HG03066 (cell line): ENCODE data around the gene ZFAND3.
"Not testable (repeated sequence)": the region's sequence is repeated elsewhere in the genome, so short reads cannot be mapped to it uniquely, and the experiment has no call there.

ENCODE experiments used
- ATAC-seq: cut with Tn5 transposase; IDR thresholded peaks from one replicate; pipeline ENCODE4 v1.9.1; 2021; ENCODE audit warnings: low read depth; ENCODE audit not compliant: unreplicated experiment

Gene ZFAND3

DNA sequence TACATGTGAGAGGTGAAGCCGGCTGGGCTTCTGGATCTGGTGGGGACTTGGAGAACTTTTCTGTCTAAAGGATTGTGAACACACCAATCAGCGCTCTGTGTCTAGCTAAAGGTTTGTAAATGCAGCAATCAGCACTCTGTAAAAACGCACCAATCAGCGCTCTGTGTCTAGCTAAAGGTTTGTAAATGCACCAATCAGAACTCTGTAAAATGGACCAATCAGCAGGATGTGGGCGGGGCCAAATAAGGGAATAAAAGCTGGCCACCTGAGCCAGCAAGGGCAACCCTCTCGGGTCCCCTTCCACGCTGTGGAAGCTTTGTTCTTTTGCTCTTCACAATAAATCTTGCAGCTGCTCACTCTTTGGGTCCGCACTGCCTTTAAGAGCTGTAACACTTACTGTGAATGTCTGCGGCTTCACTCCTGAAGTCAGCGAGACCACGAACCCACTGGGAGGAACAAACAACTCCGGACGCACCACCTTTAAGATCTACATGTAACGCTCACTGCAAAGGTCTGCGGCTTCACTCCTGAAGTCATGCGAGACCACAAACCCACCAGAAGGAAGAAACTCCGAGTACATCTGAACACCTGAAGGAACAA is 143.1 kb downstream of the ZFAND3 start:
- ATAC-seq: not testable (repeated sequence)

- ATAC-seq: no peak
Observed at GRCh38 chr6:37965964-37966676, 146.6 kb downstream of the ZFAND3 start.

GRCh38 chr6:37966801-37967200 is 147.3 kb downstream of the ZFAND3 start:
- no peak for ATAC-seq

GRCh38 chr6:37967651-37968050 is 148.1 kb downstream of the ZFAND3 start:
- ATAC-seq: no peak

DNA sequence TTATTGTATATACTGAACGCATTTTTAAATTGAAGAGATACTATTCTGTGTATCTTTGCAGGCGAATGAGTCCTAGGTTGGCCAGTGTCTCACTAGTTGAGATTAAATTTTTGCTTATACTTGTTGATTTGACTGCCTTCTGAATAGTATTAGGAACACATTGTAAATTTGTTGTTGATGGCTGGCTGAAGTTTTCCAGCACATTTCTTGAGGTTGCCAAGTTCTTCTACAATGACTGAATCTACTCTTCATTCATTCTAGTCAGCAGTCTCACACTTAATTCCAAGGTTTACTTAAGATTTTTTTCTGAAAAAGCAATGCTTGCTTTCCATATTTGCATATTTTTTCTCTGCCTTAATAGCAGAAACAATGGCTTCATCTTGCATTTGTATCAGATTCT is 151.7 kb downstream of the ZFAND3 start:
- no peak for ATAC-seq

GRCh38 chr6:37971711-37972390 is 152.3 kb downstream of the ZFAND3 start:
- ATAC-seq: no peak

- no peak for ATAC-seq
Observed at GRCh38 chr6:37972994-37973757, 153.6 kb downstream of the ZFAND3 start.

DNA sequence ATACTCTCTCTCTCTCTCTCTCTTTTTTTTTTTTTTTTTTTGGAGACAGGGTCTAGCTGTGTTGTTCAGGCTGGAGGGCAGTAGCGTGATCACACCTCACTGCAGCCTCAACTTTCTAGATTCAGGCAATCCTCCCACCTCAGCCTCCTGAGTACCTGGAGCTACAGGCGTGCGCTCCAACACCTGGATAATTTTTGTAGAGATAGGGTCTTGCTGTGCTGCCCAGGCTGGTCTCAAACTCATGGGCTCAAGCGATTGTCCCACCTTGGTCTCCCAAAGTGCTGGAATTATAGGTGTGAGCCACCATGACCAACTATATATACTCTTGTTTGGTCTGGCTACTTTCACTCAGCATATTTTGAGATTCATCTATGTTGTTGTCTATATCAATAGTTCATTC is 154.9 kb downstream of the ZFAND3 start:
- ATAC-seq: no peak

GRCh38 chr6:37974943-37975342 is 155.4 kb downstream of the ZFAND3 start:
- no peak for ATAC-seq

DNA sequence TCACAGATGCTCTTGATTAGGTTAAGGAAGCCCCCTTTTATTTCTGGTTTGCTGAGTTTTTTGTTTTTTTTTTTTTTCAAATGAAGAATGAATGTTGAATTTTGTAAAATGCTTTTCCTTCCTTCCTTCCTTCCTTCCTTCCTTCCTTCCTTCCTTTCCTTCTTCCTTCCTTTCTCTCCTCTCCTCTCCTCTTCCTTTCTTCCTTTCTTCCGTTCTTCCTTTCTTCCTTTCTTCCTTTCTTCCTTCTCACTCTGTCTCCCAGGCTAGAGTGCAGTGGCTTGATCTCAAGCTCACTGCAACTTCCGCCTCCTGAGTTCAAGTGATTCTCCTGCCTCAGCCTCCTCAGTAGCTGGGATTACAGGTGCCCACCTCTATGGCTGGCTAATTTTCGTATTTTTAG is 158.2 kb downstream of the ZFAND3 start:
- ATAC-seq: no peak

DNA sequence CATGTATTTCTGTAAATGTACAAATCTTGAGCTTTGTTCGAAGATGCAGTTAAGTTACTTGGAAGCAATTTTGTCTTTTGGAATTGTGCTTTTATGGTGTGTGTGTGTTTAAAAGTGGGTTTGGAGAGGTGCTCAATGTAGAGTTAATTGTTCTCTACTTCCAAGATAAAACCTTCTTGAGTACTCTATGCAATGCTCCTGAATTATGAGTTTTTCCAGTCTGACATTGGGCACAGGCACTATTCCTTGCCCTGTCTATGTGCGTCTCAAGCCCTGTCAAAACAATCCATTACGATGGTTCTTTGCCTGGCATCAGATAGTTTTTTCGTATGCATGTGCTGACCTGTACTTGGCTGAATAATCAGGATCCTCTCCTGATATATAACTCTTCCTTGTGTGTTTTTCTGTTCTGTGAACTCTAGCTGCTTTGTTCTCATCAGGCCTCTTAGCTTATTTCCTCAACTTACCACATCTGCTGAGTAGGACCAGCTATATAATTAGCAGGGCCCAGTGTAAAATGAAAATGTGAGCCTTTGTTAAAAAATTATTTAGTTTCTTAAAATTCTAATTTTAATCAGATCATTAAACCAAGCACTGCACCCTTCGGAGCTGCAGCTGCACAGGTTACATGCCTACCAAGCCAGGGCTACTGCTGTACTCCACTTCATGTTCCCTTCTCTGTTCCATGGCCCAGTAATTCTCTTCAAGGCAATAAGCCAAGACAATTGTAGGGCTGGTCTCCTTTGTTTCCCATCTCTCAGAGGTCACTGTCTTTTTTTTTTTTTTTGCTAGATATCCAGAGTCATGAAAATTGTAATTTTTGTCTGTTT is 160.1 kb downstream of the ZFAND3 start:
- no peak for ATAC-seq

DNA sequence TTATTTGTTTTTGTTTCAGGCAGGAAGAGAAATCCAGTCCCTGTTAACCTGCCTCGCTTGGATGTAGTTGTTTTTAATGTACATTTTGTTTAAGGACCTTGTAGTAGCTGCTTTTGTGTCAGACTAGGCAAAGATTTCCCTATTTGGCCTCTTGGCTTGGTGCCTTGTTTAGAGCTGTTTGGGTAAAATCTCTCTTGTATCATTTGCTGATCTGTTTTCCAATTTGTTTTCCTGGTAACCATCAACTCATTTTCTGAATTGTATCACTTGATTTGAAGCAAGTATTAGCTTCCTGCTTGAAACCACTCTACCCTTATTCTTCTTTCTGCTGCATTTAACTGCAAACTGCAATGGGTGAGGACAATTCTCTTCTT is 160.7 kb downstream of the ZFAND3 start:
- no peak for ATAC-seq

DNA sequence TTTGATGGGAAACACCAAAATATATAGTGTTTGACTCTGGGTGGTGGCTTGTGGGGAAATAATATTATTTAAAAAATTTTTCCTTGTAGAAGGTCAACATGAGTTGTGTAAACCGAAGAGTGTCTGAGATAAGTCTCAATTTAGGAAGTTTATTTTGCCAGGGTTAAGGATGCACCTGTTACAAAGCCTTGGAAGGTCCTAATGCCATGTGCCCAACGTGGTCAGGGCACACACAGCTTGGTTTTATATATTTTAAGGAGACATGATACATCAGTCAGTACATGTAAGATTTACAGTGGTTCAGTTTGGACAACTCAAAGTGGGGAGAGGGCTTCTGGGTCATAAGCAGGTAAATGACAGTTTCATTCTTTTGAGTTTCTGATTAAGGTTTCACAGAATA is 162.1 kb downstream of the ZFAND3 start:
- ATAC-seq: no peak

DNA sequence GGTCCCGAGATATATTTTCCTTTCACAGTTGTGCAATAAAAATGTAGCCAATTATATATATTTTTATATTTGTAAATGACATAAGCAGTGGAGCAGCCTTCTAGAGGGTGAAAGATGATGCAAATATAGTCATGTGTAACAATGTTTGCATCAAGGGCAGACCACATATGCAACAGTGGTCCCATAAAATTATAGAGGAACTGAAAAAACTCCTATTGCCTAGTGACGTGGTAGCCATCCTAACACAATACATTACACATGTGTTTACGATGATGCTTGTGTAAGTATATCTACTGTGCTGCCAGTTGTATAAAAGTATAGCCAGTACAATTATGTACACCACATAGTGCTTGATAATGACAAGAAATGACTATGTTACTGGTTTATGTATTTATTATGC is 162.8 kb downstream of the ZFAND3 start:
- no peak for ATAC-seq

- ATAC-seq: no peak
Observed at GRCh38 chr6:37983720-37984501, 164.4 kb downstream of the ZFAND3 start.

DNA sequence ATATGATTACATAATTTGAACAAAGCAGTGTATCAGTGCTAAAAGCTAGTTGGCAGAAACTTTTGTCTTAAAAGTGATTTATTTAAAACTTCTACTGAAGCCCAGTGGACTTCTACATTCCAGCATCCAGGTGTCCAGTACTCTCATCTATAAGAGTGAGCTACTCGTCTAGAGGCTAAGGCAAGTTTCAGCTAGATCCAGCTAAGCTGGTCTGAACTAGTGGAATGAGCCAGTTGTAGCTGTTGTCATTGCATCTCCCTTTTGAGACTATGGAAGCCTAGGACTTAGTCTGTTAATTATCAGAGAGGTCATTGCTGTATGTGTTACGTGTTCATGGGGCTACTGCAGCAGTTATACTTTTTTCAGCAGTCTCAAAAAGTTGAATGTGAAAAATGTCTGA is 165.1 kb downstream of the ZFAND3 start:
- no peak for ATAC-seq

- no peak for ATAC-seq
Observed at GRCh38 chr6:37985355-37985754, 165.8 kb downstream of the ZFAND3 start.

DNA sequence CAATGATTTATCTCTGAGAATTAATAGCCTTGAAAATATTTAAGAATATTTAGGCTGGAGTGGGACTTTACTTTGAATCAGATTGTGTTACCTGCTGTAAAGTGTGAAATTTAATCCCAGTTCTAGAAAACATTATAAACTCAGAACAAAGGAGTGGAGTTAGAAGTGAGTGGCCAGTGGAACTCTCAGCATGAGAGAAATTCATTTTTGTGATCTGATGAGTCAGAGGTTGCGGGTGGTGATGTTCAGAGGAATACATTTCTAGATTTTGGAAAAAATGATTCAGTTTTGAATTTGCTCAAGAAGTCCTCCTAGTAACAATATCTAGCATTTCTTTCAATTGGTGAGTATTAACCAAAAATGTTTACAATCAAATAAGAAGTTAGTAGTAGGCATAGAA is 167.5 kb downstream of the ZFAND3 start:
- no peak for ATAC-seq

- ATAC-seq: no peak
Observed at GRCh38 chr6:37987559-37987958, 168.0 kb downstream of the ZFAND3 start.

GRCh38 chr6:37988127-37988526 is 168.6 kb downstream of the ZFAND3 start:
- ATAC-seq: no peak
